ENCODE results near the gene PTPN14. TPM values are rescaled to one million over a fixed set of nuclear protein-coding genes. Genes with fewer than 3 reads are reported as not detected.

The PTPN14 gene
- total RNA-seq, 1 donor from 2014 or later: 46.9 TPM

DNA sequence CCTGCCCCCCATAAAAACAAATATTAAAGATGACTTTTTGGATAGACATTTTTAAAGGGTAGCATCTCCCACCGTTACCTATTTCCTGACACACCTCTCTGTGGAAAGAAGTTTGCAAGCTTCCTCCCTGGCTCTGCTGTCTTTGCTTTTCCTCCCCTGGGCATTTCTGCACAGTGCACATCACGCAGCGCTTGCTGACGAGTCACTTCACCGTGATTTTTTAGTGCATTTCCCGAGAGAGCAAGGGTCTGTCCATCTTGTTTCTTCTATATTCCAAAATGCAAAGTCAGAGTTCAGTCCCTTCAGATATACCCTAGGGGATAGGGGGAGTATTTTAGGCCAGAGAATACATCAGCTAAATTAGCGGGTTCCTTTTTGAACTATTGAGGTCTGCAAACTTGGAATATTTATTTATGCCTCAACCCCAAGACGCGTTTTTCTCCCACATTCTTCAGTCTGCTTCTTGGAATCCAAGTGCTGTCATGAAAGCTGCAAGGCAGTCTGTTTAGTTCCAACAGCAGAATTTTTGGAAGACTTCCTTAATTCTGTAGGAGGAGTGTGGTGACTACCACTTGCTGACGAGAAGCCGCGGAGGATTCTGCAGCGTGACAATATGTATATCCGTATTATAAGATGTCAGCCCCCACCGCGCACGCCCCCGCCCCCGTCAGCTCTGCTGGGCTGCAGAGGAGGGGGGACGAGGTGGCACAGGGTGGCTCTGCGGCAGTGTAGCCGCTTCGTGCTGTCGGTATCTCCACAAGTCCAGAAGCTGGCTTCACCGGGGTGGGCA, 248.1 kb downstream of the PTPN14 start:
- no peak for DNase-seq

DNA sequence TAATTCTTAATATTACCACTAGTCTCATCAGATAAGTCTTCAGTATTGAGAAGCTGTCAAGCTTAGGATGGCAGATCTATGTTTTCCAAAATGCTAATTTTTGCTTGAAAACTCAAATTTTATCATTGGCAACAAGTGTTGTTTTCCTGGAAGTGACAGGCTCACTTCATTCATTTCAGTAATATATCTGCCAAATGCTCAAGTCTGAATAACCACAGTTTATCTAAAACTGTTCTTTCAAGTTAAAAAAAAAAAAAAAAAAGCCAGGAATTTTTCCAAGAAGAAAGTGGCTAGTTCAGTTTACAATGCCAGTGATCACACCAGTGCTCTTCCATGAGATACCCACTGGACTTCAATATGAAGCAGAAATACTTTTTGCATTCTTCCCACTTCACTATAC, 249.9 kb downstream of the PTPN14 start:
- no peak for DNase-seq

DNA sequence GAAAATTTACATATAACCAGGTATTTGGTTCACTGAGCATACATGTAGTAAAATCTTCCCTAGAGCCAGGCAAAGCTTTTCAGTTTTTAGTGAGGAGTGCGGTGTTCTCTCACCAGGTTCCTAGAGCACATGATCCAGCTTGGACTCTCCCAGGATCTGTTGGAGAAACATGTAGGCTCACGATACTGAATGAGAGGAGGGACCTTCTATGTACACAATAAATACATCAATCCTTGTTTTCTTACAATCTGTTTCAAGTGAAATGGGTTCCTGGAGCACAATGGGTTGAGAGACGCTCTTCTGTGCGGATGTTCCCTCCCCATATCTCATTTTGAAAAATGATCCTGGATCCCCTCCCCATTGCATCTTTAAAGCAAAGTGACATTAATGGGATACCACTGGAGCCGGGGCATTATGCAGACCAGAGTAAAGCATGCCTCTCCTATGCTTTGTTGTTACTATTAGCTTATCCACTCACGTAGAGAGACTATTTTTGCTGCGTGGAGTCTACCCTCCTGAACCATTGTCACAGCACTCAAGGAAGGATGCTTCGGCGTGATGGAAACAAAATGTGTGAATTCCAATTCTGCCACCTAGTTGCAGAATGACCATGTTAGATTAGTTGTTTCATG, 251.1 kb downstream of the PTPN14 start:
- DNase-seq: no peak

Other genes with a start within 250 kb of the PTPN14 start
- 26.8 TPM for gene CENPF, start 51.6 kb upstream of the PTPN14 start, total RNA-seq